ENCODE data around the gene PPP1R13B. TPM values are rescaled to one million over a fixed set of nuclear protein-coding genes. Genes with fewer than 3 reads are reported as not detected.

The PPP1R13B gene
- total RNA-seq, 1 donor from 2014 or later = 67.8 TPM

DNA sequence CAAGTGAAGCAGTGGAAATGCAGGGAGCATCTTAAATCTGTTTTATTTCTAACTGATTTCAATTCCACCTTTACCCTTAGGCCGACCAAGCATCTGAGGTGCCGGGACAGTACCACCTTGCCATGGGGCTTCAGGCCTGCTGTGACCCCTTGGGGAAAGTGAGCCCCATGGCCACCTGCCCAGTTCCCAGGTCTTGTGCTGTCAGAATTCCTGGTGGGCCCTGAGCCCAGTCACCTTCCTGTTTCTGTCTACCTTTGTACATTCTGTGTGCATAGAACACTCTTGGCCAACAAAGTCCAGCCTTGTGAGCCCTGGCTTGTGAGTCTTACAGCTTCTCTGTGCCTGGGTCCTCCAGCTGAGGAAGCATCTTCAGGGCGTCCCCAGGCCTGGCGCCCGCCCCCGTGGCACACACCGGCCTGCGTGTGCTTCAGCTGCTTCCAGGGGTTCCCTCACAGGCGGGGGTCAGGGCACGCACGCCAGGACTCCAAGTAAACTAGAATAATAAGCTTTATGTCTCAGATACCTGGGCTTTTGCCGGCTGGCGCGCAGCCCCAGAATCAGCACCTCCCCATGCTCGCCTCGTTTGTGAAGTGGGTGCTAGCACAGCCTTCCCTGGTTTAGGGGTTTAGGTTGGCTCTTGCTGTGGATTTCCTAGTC, 121.5 kb downstream of the PPP1R13B start:
- DNase-seq (ENCODE audit: low spot score) = no peak
- intact Hi-C loops (cut with DNase I) = no loop called here

DNA sequence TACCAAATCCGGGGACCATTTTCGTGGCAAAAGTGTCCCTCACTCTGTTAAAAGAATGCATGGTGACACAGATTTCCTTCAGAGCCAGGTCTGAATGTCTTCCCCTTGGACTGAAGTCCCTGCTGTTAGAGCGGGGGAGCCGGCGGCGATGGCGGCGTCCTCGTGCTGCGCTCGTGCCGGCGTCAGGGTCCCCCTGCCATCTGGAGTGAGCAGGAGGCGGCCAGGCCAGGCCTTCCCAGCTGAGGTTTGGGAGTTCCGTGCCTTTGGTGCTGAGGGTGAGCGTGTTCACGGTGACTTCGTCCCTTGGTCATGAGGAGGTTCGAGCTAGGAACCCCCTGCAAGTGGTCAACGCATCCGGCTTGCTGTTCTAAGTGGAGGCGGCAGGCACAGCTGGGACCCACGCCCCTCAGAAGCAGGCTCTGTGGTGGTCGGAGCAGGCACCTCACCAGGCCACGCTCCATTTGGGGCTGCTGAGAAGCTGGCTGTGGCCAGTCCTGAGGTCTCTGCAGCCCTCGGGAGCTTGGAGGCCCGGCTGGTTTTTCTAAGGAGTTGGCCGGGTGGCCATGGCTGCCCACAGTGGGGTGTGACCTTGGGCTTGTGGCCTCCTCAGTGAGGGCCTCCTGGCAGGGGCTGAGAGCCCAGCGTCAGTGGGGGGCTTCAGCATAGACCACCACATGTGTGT, 122.2 kb downstream of the PPP1R13B start:
- no peak for DNase-seq (ENCODE audit: low spot score)
- intact Hi-C loops (cut with DNase I) = no loop called here

DNA sequence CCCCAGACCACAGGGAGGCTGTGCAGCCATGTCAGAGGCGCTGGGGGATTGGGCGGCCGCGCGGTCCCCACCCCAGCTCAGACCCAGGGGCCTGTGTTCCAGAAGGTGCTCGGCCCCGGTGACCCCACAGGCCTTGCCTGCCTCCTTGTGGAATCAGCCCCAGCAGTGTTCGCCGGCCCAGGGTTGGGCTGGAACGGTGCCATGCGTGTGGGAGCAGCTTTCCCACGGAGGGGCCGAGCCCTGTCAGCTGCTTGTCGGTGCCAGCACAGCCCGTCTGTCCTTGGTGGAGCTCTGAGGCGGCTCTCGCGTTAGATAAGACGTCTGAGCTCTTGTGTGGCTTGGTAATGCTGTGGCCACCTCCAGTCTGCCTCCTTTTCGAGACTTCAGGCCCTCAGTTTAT, 123.3 kb downstream of the PPP1R13B start:
- intact Hi-C loops (cut with DNase I) = no loop called here
- DNase-seq (ENCODE audit: low spot score) = peak; percentile 85

DNA sequence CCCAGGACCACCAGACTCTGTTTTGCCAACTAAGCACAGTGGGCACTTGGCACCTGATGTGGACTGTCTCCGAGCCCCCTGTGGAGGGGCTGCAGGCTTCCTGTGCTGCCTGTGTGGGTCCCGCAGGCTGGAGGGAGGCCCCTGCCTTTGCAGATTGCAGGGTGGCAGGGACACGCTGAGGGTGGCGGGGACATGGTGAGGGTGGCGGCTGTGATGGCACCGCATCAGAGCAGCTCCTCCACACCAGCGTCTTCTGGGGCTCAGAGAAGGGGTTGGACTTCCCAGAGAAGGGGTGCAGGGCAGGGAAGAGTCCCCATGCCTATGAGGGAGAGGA, 123.7 kb downstream of the PPP1R13B start:
- no peak for DNase-seq (ENCODE audit: low spot score)
- intact Hi-C loops (cut with DNase I) = no loop called here

- intact Hi-C loops (cut with DNase I) = no loop called here
- DNase-seq (ENCODE audit: low spot score) = no peak
Observed at GRCh38 chr14:103721334-103722120, 125.8 kb downstream of the PPP1R13B start.

DNA sequence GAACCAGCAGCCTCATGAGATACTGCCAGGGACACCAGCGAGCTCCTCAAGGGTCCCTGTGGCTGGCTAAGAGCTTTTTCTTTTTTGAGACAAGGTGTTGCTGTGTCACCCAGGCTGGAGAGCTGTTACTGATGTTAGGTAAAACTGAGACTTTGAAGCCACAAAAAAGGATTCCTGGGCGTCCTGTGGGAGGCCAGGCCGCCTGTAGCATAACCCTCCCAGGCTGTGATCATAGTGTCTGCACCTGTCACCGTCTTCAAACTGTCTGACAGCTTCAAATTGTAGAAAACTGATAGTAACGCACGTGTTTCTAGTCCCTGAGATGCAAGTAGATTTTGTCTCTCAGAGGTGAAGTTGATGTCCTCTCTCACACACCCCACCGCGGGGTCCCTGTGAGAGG, 127.6 kb downstream of the PPP1R13B start:
- DNase-seq (ENCODE audit: low spot score) = no peak
- intact Hi-C loops (cut with DNase I) = loop anchor here (5.0 kb wide), 1 partner anchor 92 kb away; the partner anchor contains the start of gene KLC1

GRCh38 chr14:103718572-103718971, 128.8 kb downstream of the PPP1R13B start:
- intact Hi-C loops (cut with DNase I) = loop anchor here (5.0 kb wide), 1 partner anchor 91 kb away; the partner anchor contains the start of gene KLC1
- no peak for DNase-seq (ENCODE audit: low spot score)

GRCh38 chr14:103716899-103717411, 130.4 kb downstream of the PPP1R13B start:
- DNase-seq (ENCODE audit: low spot score) = no peak
- intact Hi-C loops (cut with DNase I) = loop anchor here (5.0 kb wide), 1 partner anchor 90 kb away; the partner anchor contains the start of gene KLC1

- intact Hi-C loops (cut with DNase I) = loop anchor here (5.0 kb wide), 1 partner anchor 89 kb away; the partner anchor contains the start of gene KLC1
- no peak for DNase-seq (ENCODE audit: low spot score)
Observed at GRCh38 chr14:103716091-103716801, 131.1 kb downstream of the PPP1R13B start.

- intact Hi-C loops (cut with DNase I) = loop anchor here (5.0 kb wide), 1 partner anchor 88 kb away; the partner anchor contains the start of gene KLC1
- DNase-seq (ENCODE audit: low spot score) = peak; percentile 99
Observed at GRCh38 chr14:103715052-103716000, 132.0 kb downstream of the PPP1R13B start, which contains the start of the genes XRCC3 and ZFYVE21. TSS of gene XRCC3 (minus strand) at chr14:103715451. CDS start at chr14:103711087, 4,364 bp downstream. TSS of gene ZFYVE21 (plus strand) at chr14:103715810. CDS start at chr14:103715842, 32 bp downstream.

GRCh38 chr14:103714063-103714724, 133.2 kb downstream of the PPP1R13B start:
- intact Hi-C loops (cut with DNase I) = loop anchor here (5.0 kb wide), 1 partner anchor 142 kb away; no protein-coding TSS in a partner anchor
- no peak for DNase-seq (ENCODE audit: low spot score)

- no peak for DNase-seq (ENCODE audit: low spot score)
- intact Hi-C loops (cut with DNase I) = loop anchor here (5.0 kb wide), 1 partner anchor 141 kb away; no protein-coding TSS in a partner anchor
Observed at GRCh38 chr14:103713304-103714062, 133.9 kb downstream of the PPP1R13B start.

DNA sequence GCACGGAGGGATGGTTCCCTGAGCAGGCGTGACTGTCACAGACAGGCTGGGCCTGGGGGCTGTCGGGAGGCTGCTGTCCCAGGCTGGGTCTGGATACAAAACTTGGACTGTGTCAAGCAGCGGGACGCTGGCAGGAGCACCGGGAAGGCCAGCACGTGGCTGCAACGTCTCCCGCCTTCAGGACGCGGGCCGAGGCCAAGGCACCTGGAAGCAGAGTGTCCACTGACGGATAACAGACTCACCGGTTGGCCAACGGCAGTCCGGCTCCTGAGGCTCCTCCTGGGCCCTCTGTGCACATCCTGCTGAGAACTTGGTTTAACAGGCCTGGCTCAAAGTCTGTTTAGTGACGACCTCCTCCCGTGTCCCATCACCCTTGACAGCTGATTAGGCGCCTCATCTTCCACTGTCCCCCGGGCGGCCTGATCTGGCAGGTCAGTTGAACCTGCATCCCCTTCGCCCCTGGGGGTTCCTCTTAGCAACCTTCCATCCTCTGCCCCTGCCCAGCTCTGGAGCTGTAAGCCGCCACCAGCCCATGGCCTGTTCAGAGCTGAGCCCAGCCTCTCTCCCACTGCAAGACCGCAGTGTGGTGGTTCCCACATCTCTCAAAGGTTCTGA, 134.6 kb downstream of the PPP1R13B start:
- intact Hi-C loops (cut with DNase I) = loop anchor here (5.0 kb wide), 1 partner anchor 140 kb away; no protein-coding TSS in a partner anchor
- DNase-seq (ENCODE audit: low spot score) = no peak

DNA sequence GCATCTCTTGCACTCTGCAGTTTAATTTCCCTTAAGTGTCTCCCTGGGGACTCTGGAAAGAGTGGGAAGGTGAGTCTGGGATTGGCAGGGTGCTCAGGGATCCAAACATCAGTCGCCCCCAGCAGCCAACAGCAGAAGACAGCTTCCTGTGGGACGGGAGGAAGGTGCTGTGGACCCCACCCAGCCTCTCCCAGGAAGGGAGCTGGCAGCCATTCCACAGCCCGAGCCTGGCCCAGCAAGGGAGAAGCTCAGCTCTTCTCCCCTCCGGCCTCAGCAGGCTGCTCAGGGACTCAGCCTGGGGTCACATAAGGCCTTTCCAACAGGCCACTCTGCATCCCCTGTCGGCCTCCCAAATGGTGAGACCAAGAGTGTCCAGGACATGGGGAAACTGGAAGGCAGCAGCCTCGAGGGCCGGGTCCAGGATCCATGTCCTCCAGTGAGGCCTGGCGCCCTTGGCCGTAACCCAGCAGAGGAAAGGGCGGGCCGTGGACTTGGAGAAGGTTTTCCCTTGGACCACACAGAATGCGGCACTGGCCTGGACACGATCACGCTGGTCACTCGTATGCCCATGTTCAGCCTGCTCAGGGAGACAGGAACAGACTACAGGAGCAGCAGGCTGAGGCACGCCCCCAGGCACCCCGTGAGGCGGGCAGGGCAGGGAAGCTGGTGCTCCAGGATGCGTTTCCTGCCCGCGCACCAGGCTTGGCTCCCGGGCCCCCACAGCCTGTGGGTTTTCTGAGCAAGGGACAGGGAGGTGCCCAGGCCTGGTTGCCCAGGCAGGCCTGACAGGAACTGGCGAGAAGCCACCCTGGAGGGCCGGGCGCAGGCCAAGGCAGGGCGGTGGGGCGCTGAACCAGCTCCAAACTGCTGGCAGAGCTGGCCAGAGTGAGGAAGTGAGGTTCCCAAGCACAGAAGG, 135.6 kb downstream of the PPP1R13B start:
- intact Hi-C loops (cut with DNase I) = loop anchor here (5.0 kb wide), 1 partner anchor 139 kb away; no protein-coding TSS in a partner anchor

DNA sequence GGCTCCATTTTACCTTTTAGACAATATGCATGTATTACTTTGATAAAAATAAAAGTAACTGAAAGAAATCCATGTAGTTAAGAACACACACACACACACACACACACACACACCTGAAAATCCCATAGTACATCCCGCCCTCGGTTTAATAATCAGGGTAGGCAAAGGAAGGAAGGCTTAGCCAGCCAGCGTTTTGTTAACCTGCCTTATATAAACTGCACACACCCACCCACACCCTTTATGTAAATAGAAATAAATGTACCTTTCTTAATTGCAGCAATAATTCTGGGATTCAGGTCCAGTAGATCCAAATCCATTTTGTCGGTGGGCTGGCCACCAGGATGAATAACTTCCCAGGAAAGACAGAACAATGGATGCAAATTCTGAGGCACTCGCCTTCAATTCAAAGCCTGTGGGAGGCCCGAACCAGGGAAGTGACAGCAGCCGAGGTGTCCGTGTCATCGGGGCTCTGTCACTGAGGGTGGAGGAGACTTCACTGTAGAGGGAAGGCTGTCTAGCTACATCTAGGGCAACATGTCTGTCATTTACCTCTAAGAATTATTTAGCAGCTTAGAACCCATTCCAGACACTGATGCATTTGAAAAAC, 136.5 kb downstream of the PPP1R13B start:
- no peak for DNase-seq (ENCODE audit: low spot score)
- intact Hi-C loops (cut with DNase I) = loop anchor here (5.0 kb wide), 1 partner anchor 139 kb away; no protein-coding TSS in a partner anchor

More for the DNA sequence above, 135.6 kb downstream of the PPP1R13B start:
- no peak for DNase-seq (ENCODE audit: low spot score)

Measured in cardiac septum (tissue), 1 donor.